K562 (cell line): ENCODE data around the gene CLDN5. TPM values are rescaled to one million over a fixed set of nuclear protein-coding genes. Genes with fewer than 3 reads are reported as not detected.

ENCODE experiments used
- CTCF ChIP-seq, 3 experiments: IDR thresholded peaks in 2 of 3; conservative IDR thresholded peaks in 1 of 3; 2 replicates each; pipeline ENCODE4 v1.5.1; 2011 to 2012; ENCODE audit warnings: low read length in 3 of 3, mild to moderate bottlenecking in 3 of 3, control low read depth in 2 of 3, improper control_type of control experiment in 1 of 3, inconsistent platforms in 1 of 3, low read depth in 1 of 3, mixed read lengths in 1 of 3, moderate library complexity in 1 of 3; ENCODE audit not compliant: insufficient read depth in 2 of 3
- CTCFL ChIP-seq: IDR thresholded peaks from 2 replicates; pipeline ENCODE4 v1.6.1; 2011; ENCODE audit warnings: borderline replicate concordance, low read depth, mild to moderate bottlenecking, moderate library complexity, low read length; ENCODE audit not compliant: insufficient read depth, poor library complexity, severe bottlenecking
- GABPB1 ChIP-seq: sonication (generic); formaldehyde crosslinking; IDR thresholded peaks from 2 replicates; pipeline ENCODE4 v1.8.0; 2022; ENCODE audit warnings: mild to moderate bottlenecking, missing genetic modification reagents
- GTF3C2 ChIP-seq: IDR thresholded peaks from 3 replicates; pipeline ENCODE4 v1.6.1; 2011; ENCODE audit warnings: borderline replicate concordance, mild to moderate bottlenecking, moderate library complexity; ENCODE audit not compliant: insufficient read length; ENCODE audit errors: extremely low read depth
- KLF10 ChIP-seq: fragments of 250-450 bp; sonication (Bioruptor Pico); IDR thresholded peaks from 2 replicates; pipeline ENCODE4 v1.6.1; 2021; ENCODE audit warnings: matching md5 sums
- MEF2A ChIP-seq: IDR thresholded peaks from 2 replicates; pipeline ENCODE4 v1.6.1; 2011; ENCODE audit warnings: low read depth, mild to moderate bottlenecking, low read length, moderate library complexity; ENCODE audit not compliant: control insufficient read depth
- MEIS2 ChIP-seq: fragments of 450-650 bp; IDR thresholded peaks from 2 replicates; pipeline ENCODE4 v1.6.1; 2014; ENCODE audit warnings: mild to moderate bottlenecking; ENCODE audit not compliant: partially characterized antibody
- MYC ChIP-seq, 2 experiments: fragments of 250-450 bp in 1 of 2; sonication (Bioruptor Pico) in 1 of 2; IDR thresholded peaks; 2 replicates each; pipeline versions ENCODE4 v1.5.1 to v1.6.1; 2012 to 2021; ENCODE audit warnings: low read depth in 2 of 2, borderline replicate concordance in 1 of 2, improper control_type of control experiment in 1 of 2, low read length in 1 of 2, mild to moderate bottlenecking in 1 of 2, moderate library complexity in 1 of 2
- RNF219 ChIP-seq: fragments of 250-450 bp; sonication (Bioruptor Pico); IDR thresholded peaks from 2 replicates; pipeline ENCODE4 v1.5.0; 2022; ENCODE audit warnings: mild to moderate bottlenecking
- SIN3B ChIP-seq: fragments of 450-650 bp; IDR thresholded peaks from 2 replicates; pipeline ENCODE4 v1.6.1; 2017; ENCODE audit warnings: low read depth, mild to moderate bottlenecking, moderate library complexity
- SIX5 ChIP-seq, 2 experiments: IDR thresholded peaks; 2 replicates each; pipeline ENCODE4 v1.6.1; 2011; ENCODE audit warnings: low read length in 2 of 2, borderline replicate concordance in 1 of 2, low read depth in 1 of 2, mild to moderate bottlenecking in 1 of 2, moderate library complexity in 1 of 2; ENCODE audit not compliant: insufficient read depth in 1 of 2
- YY1 ChIP-seq, 3 experiments: IDR thresholded peaks; 2 replicates each; pipeline ENCODE4 v1.6.1; 2011; ENCODE audit warnings: low read length in 2 of 3, mild to moderate bottlenecking in 2 of 3, moderate library complexity in 2 of 3, borderline replicate concordance in 1 of 3, control low read depth in 1 of 3, low read depth in 1 of 3; ENCODE audit not compliant: insufficient read depth in 3 of 3, insufficient replicate concordance in 2 of 3, control insufficient read depth in 1 of 3, insufficient read length in 1 of 3; ENCODE audit errors: extremely low read depth in 1 of 3
- ZNF354B ChIP-seq: fragments of 250-450 bp; sonication (Bioruptor Pico); IDR thresholded peaks from 2 replicates; pipeline ENCODE4 v1.4.0; 2020
- ZNF551 ChIP-seq: fragments of 250-450 bp; sonication (Bioruptor Pico); IDR thresholded peaks from 2 replicates; pipeline ENCODE4 v1.5.0; 2021; ENCODE audit warnings: mild to moderate bottlenecking, moderate library complexity
- ZNF740 ChIP-seq, 3 experiments: fragments of 200-800 bp in 1 of 3; sonication (Bioruptor generic) in 1 of 3; sonication (generic) in 1 of 3; formaldehyde crosslinking in 1 of 3; IDR thresholded peaks; 2 replicates each; pipeline versions ENCODE4 v1.6.1 to v1.8.0; 2016 to 2022; ENCODE audit warnings: mild to moderate bottlenecking in 2 of 3, missing compliant biosample characterization in 2 of 3, missing genetic modification characterization in 2 of 3, missing genetic modification reagents in 1 of 3
- polyA plus RNA-seq, 8 experiments: library from polyadenylated mRNA; depleted of rRNA in 4 of 8; stranded (reverse) in 5 of 8; unstranded in 3 of 8; fragments of >200 nt; fragmentation: Nextera tagmentation in 2 of 8; fragmentation: Illumina TruSeq in 1 of 8; extraction: Ambion mirVana in 2 of 8; extraction: Trizol in 1 of 8; gene quantifications; 2 replicates each; pipeline versions ENCODE4 v1.2.1 to v1.2.3, GENCODE V29; 2011 to 2014; ENCODE audit warnings: inconsistent platforms in 1 of 8, missing spikeins in 1 of 8
- total RNA-seq, 7 experiments: library from RNA; depleted of rRNA in 6 of 7; stranded (reverse); fragments of >200 nt in 6 of 7; fragmentation: Illumina TruSeq in 2 of 7; extraction: Trizol in 2 of 7; gene quantifications; 2 replicates each; pipeline versions ENCODE4 v1.2.1 to v1.2.3, GENCODE V29; 2011 to 2021; ENCODE audit warnings: low replicate concordance in 1 of 7

Gene CLDN5
- total and polyA plus RNA-seq, 9 of the 15 experiments (the other 6 are each of a cell fraction or from before 2014, with no cell fraction given) = 0.20 TPM; not detected in 8

GRCh38 chr22:19530751-19531150, 6.5 kb upstream of the CLDN5 start (continued):
- TF ChIP-seq GTF3C2 (no peak), ZNF740 (CRISPR knock-in tag; IDR thresholded peaks at IDR 0.05) (0 out of 2 replicates have a peak, but pooled peaks have one; percentile 32), ZNF740 (tag; IDR thresholded peaks at IDR 0.05) (no peak), ZNF354B (no peak), RNF219 (CRISPR knock-in tag) (no peak), YY1 (IDR thresholded peaks at IDR 0.05; ENCODE audit: borderline replicate concordance in 1 of 3, control insufficient read depth in 1 of 3, extremely low read depth in 1 of 3, insufficient read depth in 3 of 3, insufficient read length in 1 of 3, insufficient replicate concordance in 2 of 3, low read depth in 1 of 3, low read length in 2 of 3) (no peak), GABPB1 (CRISPR knock-in tag) (no peak), CTCF (IDR thresholded peaks at IDR 0.05 in 2 of 3, conservative IDR thresholded peaks at IDR 0.05 in 1 of 3; ENCODE audit: insufficient read depth in 2 of 3, low read depth in 1 of 3, low read length in 3 of 3) (no peak), SIN3B (no peak), MYC (IDR thresholded peaks at IDR 0.05; ENCODE audit: low read depth, low read length) (no peak), MYC (CRISPR knock-in tag; IDR thresholded peaks at IDR 0.05; ENCODE audit: borderline replicate concordance, low read depth) (no peak), CTCFL (no peak), SIX5 (IDR thresholded peaks at IDR 0.05; ENCODE audit: borderline replicate concordance in 1 of 2, insufficient read depth in 1 of 2, low read depth in 1 of 2, low read length in 2 of 2) (no peak), MEIS2 (no peak), ZNF551 (CRISPR knock-in tag) (no peak), KLF10 (CRISPR knock-in tag) (no peak), MEF2A (no peak)
